GM12878 (cell line): ENCODE results near the gene CSHL1. TPM values are rescaled to one million over a fixed set of nuclear protein-coding genes. Genes with fewer than 3 reads are reported as not detected.
A peak's percentile ranks its signal among the peaks of the same experiment; 100 is the strongest.

Source experiments
- BRCA1 ChIP-seq: IDR thresholded peaks from 2 replicates; pipeline ENCODE4 v1.6.1; 2011; ENCODE audit warnings: low read depth, low read length, improper control_type of control experiment
- CEBPB ChIP-seq, 2 experiments: fragments of 150-350 bp in 1 of 2; IDR thresholded peaks; 2 replicates each; pipeline ENCODE4 v1.6.1; 2012 to 2014; ENCODE audit warnings: low read depth in 2 of 2, low read length in 2 of 2, borderline replicate concordance in 1 of 2, inconsistent platforms in 1 of 2
- CEBPZ ChIP-seq: fragments of 150-350 bp; IDR thresholded peaks from 2 replicates; pipeline ENCODE4 v1.6.1; 2016; ENCODE audit warnings: low read depth, low read length
- CREM ChIP-seq: IDR thresholded peaks from 2 replicates; pipeline ENCODE4 v1.6.1; 2014; ENCODE audit warnings: antibody characterized with exemption, low read depth
- ESRRA ChIP-seq: IDR thresholded peaks from 2 replicates; pipeline ENCODE4 v1.6.1; 2012; ENCODE audit warnings: mild to moderate bottlenecking, low read length, improper control_type of control experiment
- FOXM1 ChIP-seq: IDR thresholded peaks from 2 replicates; pipeline ENCODE4 v1.6.1; 2012; ENCODE audit warnings: low read depth, mild to moderate bottlenecking, inconsistent platforms, low read length, moderate library complexity
- IKZF1 ChIP-seq: fragments of 450-650 bp; conservative IDR thresholded peaks from 2 replicates; pipeline ENCODE4 v1.6.1; 2017; ENCODE audit warnings: antibody characterized with exemption, mild to moderate bottlenecking
- JUNB ChIP-seq: IDR thresholded peaks from 2 replicates; pipeline ENCODE4 v1.6.1; 2016; ENCODE audit warnings: antibody characterized with exemption, mild to moderate bottlenecking
- MEF2A ChIP-seq: IDR thresholded peaks from 2 replicates; pipeline ENCODE4 v1.6.1; 2011; ENCODE audit warnings: low read depth, mild to moderate bottlenecking, low read length, moderate library complexity; ENCODE audit not compliant: insufficient read depth
- MYB ChIP-seq: fragments of 150-350 bp; IDR thresholded peaks from 2 replicates; pipeline ENCODE4 v1.6.1; 2014; ENCODE audit warnings: mild to moderate bottlenecking, low read depth, low read length, borderline replicate concordance
- NFIC ChIP-seq: IDR thresholded peaks from 2 replicates; pipeline ENCODE4 v1.6.1; 2012; ENCODE audit warnings: low read depth, mild to moderate bottlenecking, inconsistent platforms, low read length, moderate library complexity
- NFYA ChIP-seq: IDR thresholded peaks from 2 replicates; pipeline ENCODE4 v1.6.1; 2011; ENCODE audit warnings: low read depth, mild to moderate bottlenecking, low read length, improper control_type of control experiment, borderline replicate concordance
- PAX5 ChIP-seq: IDR thresholded peaks from 2 replicates; pipeline ENCODE4 v1.6.1; 2011; ENCODE audit warnings: low read depth, low read length, borderline replicate concordance
- PML ChIP-seq: IDR thresholded peaks from 2 replicates; pipeline ENCODE4 v1.6.1; 2012; ENCODE audit warnings: low read length, inconsistent platforms
- TAF1 ChIP-seq: IDR thresholded peaks from 2 replicates; pipeline ENCODE4 v1.6.1; 2011; ENCODE audit warnings: mild to moderate bottlenecking, low read depth, low read length, borderline replicate concordance
- TCF7 ChIP-seq: IDR thresholded peaks from 2 replicates; pipeline ENCODE4 v1.6.1; 2014; ENCODE audit warnings: antibody characterized with exemption, borderline replicate concordance
- USF2 ChIP-seq: IDR thresholded peaks from 2 replicates; pipeline ENCODE4 v1.6.1; 2011; ENCODE audit warnings: low read depth, low read length, improper control_type of control experiment, borderline replicate concordance
- ZNF384 ChIP-seq: IDR thresholded peaks from 2 replicates; pipeline ENCODE4 v1.6.1; 2012; ENCODE audit warnings: low read depth, mild to moderate bottlenecking, low read length, improper control_type of control experiment, borderline replicate concordance
- ZNF622 ChIP-seq: fragments of 450-650 bp; IDR thresholded peaks from 2 replicates; pipeline ENCODE4 v1.6.1; 2017; ENCODE audit warnings: mild to moderate bottlenecking, inconsistent platforms
- polyA plus RNA-seq, 11 experiments: library from polyadenylated mRNA; depleted of rRNA in 4 of 11; unstranded in 6 of 11; stranded (reverse) in 5 of 11; fragments of >200 nt; fragmentation: Nextera tagmentation in 4 of 11; fragmentation: Illumina TruSeq in 1 of 11; extraction: Ambion mirVana in 4 of 11; extraction: Trizol in 1 of 11; gene quantifications; 1 replicate in 1 of 11; 2 replicates in 10 of 11; pipeline versions ENCODE4 v1.2.1 to v1.2.3, GENCODE V29; 2011 to 2016; ENCODE audit warnings: inconsistent platforms in 2 of 11, missing spikeins in 2 of 11, low read depth in 1 of 11
- total RNA-seq, 4 experiments: library from RNA; depleted of rRNA in 3 of 4; stranded (reverse); fragments of >200 nt in 3 of 4; fragmentation: Illumina TruSeq in 1 of 4; extraction: Trizol in 1 of 4; gene quantifications; 2 replicates each; pipeline versions ENCODE4 v1.2.1 to v1.2.3, GENCODE V29; 2013 to 2021
- TF ChIP-seq, protein P1 (sequence below): IDR thresholded peaks from 2 replicates; pipeline ENCODE4 v1.6.1; 2012; ENCODE audit warnings: low read depth, low read length, improper control_type of control experiment
- TF ChIP-seq, protein P2 (sequence below): IDR thresholded peaks from 2 replicates; pipeline ENCODE4 v1.6.1; 2012; ENCODE audit warnings: low read depth, low read length, improper control_type of control experiment
- TF ChIP-seq, protein P3 (sequence below): fragments of 450-650 bp; IDR thresholded peaks from 2 replicates; pipeline ENCODE4 v1.6.1; 2018; ENCODE audit warnings: borderline replicate concordance, mild to moderate bottlenecking; ENCODE audit not compliant: partially characterized antibody

The CSHL1 gene
- total and polyA plus RNA-seq, 10 of the 15 experiments (the other 5 are each of a cell fraction or from before 2014, with no cell fraction given): not detected

DNA sequence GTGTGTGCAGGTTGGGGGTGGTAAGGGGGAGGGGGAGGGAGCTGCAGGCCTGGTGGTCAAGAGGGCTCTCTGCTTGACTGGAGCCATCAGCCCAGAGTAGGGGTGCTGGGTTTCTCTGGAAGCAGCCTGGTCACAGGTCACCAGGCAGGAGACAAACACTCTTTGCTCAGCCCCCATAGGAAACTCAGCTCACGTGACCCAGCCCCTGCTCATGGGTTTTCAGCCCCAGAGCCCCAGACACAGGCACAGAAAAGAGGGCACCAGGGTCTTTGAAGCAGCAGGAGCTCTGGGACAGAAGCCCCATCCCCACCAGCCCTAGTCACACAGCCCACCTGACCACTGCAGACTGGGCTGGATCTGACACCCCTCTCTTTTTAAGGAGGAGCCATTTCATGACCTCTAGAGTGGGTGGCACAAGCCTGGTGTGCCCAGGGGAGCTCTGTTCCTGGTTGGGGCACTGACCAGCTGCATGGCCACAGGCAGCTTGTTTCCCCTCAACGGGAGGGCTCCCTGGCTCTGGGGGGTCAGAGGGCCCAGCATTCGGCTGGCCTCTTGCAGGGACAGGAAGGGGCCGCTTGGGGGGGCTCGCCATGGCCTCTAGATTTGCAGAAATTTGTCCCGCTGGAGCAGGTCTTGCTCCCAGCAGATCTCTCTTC, 34.9 kb upstream of the CSHL1 start (continued):
- TF ChIP-seq, protein P1, sequence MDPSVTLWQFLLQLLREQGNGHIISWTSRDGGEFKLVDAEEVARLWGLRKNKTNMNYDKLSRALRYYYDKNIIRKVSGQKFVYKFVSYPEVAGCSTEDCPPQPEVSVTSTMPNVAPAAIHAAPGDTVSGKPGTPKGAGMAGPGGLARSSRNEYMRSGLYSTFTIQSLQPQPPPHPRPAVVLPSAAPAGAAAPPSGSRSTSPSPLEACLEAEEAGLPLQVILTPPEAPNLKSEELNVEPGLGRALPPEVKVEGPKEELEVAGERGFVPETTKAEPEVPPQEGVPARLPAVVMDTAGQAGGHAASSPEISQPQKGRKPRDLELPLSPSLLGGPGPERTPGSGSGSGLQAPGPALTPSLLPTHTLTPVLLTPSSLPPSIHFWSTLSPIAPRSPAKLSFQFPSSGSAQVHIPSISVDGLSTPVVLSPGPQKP: no peak
- TF ChIP-seq TAF1: no peak
- TF ChIP-seq MEF2A: no peak
- TF ChIP-seq ZNF622: no peak
- TF ChIP-seq, protein P2, sequence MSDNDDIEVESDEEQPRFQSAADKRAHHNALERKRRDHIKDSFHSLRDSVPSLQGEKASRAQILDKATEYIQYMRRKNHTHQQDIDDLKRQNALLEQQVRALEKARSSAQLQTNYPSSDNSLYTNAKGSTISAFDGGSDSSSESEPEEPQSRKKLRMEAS: 0 out of 2 replicates have a peak, but pooled peaks have one; percentile 23
- peak; percentile 74 for TF ChIP-seq IKZF1
- TF ChIP-seq ESRRA: no peak
- no peak for TF ChIP-seq PML
- no peak for TF ChIP-seq CREM
- no peak for TF ChIP-seq FOXM1
- TF ChIP-seq CEBPB (IDR thresholded peaks at IDR 0.05; ENCODE audit: borderline replicate concordance in 1 of 2, low read depth in 2 of 2, low read length in 2 of 2): no peak
- no peak for TF ChIP-seq NFYA
- no peak for TF ChIP-seq NFIC
- TF ChIP-seq MYB: no peak
- TF ChIP-seq CEBPZ: no peak
- TF ChIP-seq, protein P3, sequence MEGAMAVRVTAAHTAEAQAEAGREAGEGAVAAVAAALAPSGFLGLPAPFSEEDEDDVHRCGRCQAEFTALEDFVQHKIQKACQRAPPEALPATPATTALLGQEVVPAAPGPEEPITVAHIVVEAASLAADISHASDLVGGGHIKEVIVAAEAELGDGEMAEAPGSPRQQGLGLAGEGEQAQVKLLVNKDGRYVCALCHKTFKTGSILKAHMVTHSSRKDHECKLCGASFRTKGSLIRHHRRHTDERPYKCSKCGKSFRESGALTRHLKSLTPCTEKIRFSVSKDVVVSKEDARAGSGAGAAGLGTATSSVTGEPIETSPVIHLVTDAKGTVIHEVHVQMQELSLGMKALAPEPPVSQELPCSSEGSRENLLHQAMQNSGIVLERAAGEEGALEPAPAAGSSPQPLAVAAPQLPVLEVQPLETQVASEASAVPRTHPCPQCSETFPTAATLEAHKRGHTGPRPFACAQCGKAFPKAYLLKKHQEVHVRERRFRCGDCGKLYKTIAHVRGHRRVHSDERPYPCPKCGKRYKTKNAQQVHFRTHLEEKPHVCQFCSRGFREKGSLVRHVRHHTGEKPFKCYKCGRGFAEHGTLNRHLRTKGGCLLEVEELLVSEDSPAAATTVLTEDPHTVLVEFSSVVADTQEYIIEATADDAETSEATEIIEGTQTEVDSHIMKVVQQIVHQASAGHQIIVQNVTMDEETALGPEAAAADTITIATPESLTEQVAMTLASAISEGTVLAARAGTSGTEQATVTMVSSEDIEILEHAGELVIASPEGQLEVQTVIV: no peak
- TF ChIP-seq JUNB: no peak
- no peak for TF ChIP-seq BRCA1
- peak; percentile 56 for TF ChIP-seq USF2
- no peak for TF ChIP-seq TCF7
- no peak for TF ChIP-seq ZNF384
- TF ChIP-seq PAX5: peak; percentile 68; the same call in 1 of the 2 replicates
